Non-pigmented ciliary epithelial cell (primary cell): ENCODE data around the gene OR10Z1.

Source experiments
- DNase-seq: peaks from one replicate; pipeline ENCODE4 v3.0.0-alpha.2; 2010; ENCODE audit warnings: low read depth

Gene OR10Z1

GRCh38 chr1:158604968-158605367 is at the start of gene OR10Z1:
Gene OR10Z1 (plus strand): TSS chr1:158605268. CDS start chr1:158606439, 1,171 bp downstream.
- DNase-seq: no peak

GRCh38 chr1:158559696-158560095 is 45.4 kb upstream of the OR10Z1 start:
- no peak for DNase-seq

GRCh38 chr1:158563853-158564252 is 41.2 kb upstream of the OR10Z1 start:
- no peak for DNase-seq

GRCh38 chr1:158564608-158565007 is 40.5 kb upstream of the OR10Z1 start:
- DNase-seq: no peak

GRCh38 chr1:158570480-158570879 is 34.6 kb upstream of the OR10Z1 start, which contains the start of gene OR6P1:
Gene OR6P1 (minus strand): TSS chr1:158570580. CDS start chr1:158563604, 6,976 bp downstream.
- no peak for DNase-seq

GRCh38 chr1:158572226-158572625 is 32.8 kb upstream of the OR10Z1 start:
- no peak for DNase-seq

- no peak for DNase-seq
Observed at GRCh38 chr1:158577561-158577960, 27.5 kb upstream of the OR10Z1 start.

- no peak for DNase-seq
Observed at GRCh38 chr1:158579733-158580132, 25.3 kb upstream of the OR10Z1 start, which contains the start of gene OR10X1. Gene OR10X1 (minus strand): TSS chr1:158579899. CDS start chr1:158579899, 0 bp downstream.

- no peak for DNase-seq
Observed at GRCh38 chr1:158583962-158584361, 21.1 kb upstream of the OR10Z1 start.

GRCh38 chr1:158586942-158587341 is 18.1 kb upstream of the OR10Z1 start:
- DNase-seq: no peak

- no peak for DNase-seq
Observed at GRCh38 chr1:158600735-158601134, 4.3 kb upstream of the OR10Z1 start.

GRCh38 chr1:158607296-158607695 is 2.2 kb downstream of the OR10Z1 start:
- no peak for DNase-seq

- DNase-seq: no peak
Observed at GRCh38 chr1:158611916-158612315, 6.8 kb downstream of the OR10Z1 start.

GRCh38 chr1:158613764-158614163 is 8.7 kb downstream of the OR10Z1 start:
- no peak for DNase-seq

- no peak for DNase-seq
Observed at GRCh38 chr1:158638146-158638545, 33.1 kb downstream of the OR10Z1 start.

GRCh38 chr1:158638904-158639303 is 33.8 kb downstream of the OR10Z1 start:
- no peak for DNase-seq

GRCh38 chr1:158644449-158644848 is 39.4 kb downstream of the OR10Z1 start:
- DNase-seq: no peak

GRCh38 chr1:158646465-158646864 is 41.4 kb downstream of the OR10Z1 start:
- no peak for DNase-seq

- no peak for DNase-seq
Observed at GRCh38 chr1:158649052-158649451, 44.0 kb downstream of the OR10Z1 start.

- DNase-seq: no peak
Observed at GRCh38 chr1:158652721-158653334, 47.8 kb downstream of the OR10Z1 start.

- no peak for DNase-seq
Observed at GRCh38 chr1:158654086-158654485, 49.0 kb downstream of the OR10Z1 start.

GRCh38 chr1:158654571-158654970 is 49.5 kb downstream of the OR10Z1 start:
- DNase-seq: no peak
